Measurements from ENCODE around the gene SP110. TPM values are rescaled to one million over a fixed set of nuclear protein-coding genes. Genes with fewer than 3 reads are reported as not detected.

SP110 gene
- total and polyA plus RNA-seq, 3 donors from 2014 or later: 7.5 to 17.7 (median 15.3) TPM

DNA sequence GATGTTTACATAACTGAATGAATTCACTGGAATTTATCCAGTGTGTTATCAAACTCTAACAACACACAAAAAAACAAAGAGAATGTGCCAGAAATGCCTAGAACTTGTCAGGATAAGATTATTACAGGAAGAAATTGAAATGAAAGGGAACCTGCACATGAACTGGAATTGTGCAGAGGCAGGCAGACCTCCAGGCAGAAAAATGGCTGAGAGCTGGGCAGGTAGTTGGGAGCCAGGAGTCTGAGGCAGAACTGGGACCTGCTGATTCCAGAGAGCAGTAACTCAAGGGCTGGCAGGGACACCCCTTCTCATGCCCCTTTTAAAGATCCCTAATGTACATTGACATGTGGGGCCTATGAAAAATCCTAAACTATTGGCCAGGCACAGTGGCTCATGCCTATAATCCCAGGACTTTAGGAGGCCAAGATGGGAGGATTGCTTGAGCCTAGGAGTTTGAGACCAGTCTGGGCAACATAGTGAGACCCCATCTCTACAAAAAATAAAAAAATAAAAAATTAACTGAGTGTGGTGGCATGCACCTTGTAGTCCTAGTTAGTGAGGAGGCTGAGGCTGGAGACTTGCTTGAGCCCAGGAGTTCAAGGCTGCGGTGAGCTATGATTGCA, 674 bp upstream of the SP110 start:
- TF ChIP-seq, protein P1, sequence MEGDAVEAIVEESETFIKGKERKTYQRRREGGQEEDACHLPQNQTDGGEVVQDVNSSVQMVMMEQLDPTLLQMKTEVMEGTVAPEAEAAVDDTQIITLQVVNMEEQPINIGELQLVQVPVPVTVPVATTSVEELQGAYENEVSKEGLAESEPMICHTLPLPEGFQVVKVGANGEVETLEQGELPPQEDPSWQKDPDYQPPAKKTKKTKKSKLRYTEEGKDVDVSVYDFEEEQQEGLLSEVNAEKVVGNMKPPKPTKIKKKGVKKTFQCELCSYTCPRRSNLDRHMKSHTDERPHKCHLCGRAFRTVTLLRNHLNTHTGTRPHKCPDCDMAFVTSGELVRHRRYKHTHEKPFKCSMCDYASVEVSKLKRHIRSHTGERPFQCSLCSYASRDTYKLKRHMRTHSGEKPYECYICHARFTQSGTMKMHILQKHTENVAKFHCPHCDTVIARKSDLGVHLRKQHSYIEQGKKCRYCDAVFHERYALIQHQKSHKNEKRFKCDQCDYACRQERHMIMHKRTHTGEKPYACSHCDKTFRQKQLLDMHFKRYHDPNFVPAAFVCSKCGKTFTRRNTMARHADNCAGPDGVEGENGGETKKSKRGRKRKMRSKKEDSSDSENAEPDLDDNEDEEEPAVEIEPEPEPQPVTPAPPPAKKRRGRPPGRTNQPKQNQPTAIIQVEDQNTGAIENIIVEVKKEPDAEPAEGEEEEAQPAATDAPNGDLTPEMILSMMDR (IDR thresholded peaks at IDR 0.05): no peak
- TF ChIP-seq POLR2A (IDR thresholded peaks at IDR 0.05): no peak
- H3K4me1 ChIP-seq: no peaks in the 10 kb centered on the region
- DNase-seq: no peak
- H3K9me3 ChIP-seq: no peaks in the 10 kb centered on the region
- H3K4me3 ChIP-seq: peak overlapping the region; percentile 61 to 68
- no peaks in the 10 kb centered on the region for H3K27me3 ChIP-seq
- WGBS, 2 donors: 90 to 97% methylated on average over 1 of the region's 1 CpG
- H3K27ac ChIP-seq: peak overlapping the region; percentile 66 to 85
- intact Hi-C loops (cut with DNase I; ENCODE audit: low total_unique reads): no loop called here
- no peaks in the 10 kb centered on the region for H3K36me3 ChIP-seq (ENCODE audit: low read depth, missing control alignments)

DNA sequence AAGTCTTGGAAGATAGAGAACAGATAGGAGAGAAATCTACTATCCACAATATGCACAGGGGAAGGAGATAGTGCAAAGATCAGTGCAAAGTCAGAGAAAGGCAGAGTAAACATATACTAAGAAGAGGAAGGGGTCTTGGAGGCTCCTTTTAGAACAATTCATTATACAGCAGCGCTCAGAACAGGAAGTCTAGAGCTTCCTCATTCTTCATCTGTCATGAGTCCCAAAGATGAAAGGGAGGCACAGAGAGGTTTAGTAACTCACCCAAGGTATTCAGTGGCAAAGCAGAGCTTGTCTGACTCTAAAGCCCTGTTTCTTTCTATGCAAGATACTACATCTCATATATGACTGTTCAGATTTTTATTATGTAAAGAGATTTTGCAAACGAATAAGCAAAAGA, 1.4 kb downstream of the SP110 start:
- intact Hi-C loops (cut with DNase I; ENCODE audit: low total_unique reads): no loop called here
- H3K4me3 ChIP-seq: no peak overlapping the region

DNA sequence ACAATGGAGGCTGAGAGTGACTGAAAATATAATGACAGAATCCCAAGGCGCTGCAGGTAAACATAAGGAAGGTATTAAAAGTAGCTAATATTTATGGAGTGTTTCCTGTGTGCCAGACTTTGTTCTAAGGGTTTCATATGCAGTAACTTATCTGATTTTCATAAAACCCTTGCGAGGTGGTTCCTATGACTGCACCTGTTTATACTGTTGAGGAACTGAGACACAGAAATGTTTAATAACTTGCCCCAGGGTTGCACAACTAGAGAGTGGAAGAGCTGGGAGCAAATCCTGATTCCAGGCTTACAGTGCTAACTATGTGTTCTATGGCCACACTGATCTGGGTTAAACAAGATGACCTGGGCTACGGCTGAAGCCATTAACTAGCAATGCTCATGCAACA, 2.4 kb downstream of the SP110 start:
- H3K4me3 ChIP-seq: no peak overlapping the region
- no peaks in the 10 kb centered on the region for H3K27me3 ChIP-seq
- H3K4me1 ChIP-seq: no peaks in the 10 kb centered on the region
- H3K27ac ChIP-seq: no peak overlapping the region
- no peaks in the 10 kb centered on the region for H3K9me3 ChIP-seq
- no peak for DNase-seq
- 77 to 90% methylated on average over 3 of the region's 3 CpGs for WGBS, 2 donors
- intact Hi-C loops (cut with DNase I; ENCODE audit: low total_unique reads): no loop called here
- TF ChIP-seq, protein P1 (IDR thresholded peaks at IDR 0.05): no peak
- no peak for TF ChIP-seq POLR2A (IDR thresholded peaks at IDR 0.05)
- H3K36me3 ChIP-seq (ENCODE audit: low read depth, missing control alignments): no peaks in the 10 kb centered on the region

More for the DNA sequence above, 1.4 kb downstream of the SP110 start:
- no peak overlapping the region for H3K27ac ChIP-seq
- H3K36me3 ChIP-seq (ENCODE audit: low read depth, missing control alignments): no peaks in the 10 kb centered on the region
- no peaks in the 10 kb centered on the region for H3K4me1 ChIP-seq
- no peaks in the 10 kb centered on the region for H3K9me3 ChIP-seq
- no peak for DNase-seq
- 67 to 74% methylated on average over 2 of the region's 2 CpGs for WGBS, 2 donors
- H3K27me3 ChIP-seq: no peaks in the 10 kb centered on the region
- TF ChIP-seq, protein P1 (IDR thresholded peaks at IDR 0.05): no peak
- no peak for TF ChIP-seq POLR2A (IDR thresholded peaks at IDR 0.05)

DNA sequence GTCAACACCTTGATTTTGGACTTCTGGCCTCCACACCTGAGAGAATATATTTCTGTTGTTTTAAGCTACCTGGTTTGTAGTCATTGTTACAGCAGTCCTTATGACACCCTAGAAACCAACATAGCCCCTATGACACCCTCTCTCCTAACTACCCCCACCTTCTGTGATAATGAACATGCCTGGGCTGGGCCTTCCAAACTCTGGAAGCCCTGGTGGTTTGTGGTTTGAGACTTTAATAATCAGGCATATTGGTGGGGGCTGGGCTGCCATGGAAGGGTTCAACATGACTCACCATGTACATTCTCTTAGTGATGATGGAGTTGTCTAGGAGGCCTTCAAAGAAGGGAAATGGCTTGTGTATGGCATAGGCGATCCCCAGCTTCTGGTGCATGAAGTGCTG, 3.3 kb downstream of the SP110 start:
- Histone ChIP-seq H3K36me3 (ENCODE audit: low read depth, missing control alignments) (no peaks in the 10 kb centered on the region), H3K27ac (no peak overlapping the region), H3K27me3 (no peaks in the 10 kb centered on the region), H3K4me3 (no peak overlapping the region), H3K9me3 (no peaks in the 10 kb centered on the region), H3K4me1 (no peaks in the 10 kb centered on the region)
- TF ChIP-seq, protein P1 (IDR thresholded peaks at IDR 0.05): no peak
- TF ChIP-seq POLR2A (IDR thresholded peaks at IDR 0.05): no peak
- no peak for DNase-seq
- 88 to 96% methylated on average over 1 of the region's 1 CpG for WGBS, 2 donors
- intact Hi-C loops (cut with DNase I; ENCODE audit: low total_unique reads): no loop called here

DNA sequence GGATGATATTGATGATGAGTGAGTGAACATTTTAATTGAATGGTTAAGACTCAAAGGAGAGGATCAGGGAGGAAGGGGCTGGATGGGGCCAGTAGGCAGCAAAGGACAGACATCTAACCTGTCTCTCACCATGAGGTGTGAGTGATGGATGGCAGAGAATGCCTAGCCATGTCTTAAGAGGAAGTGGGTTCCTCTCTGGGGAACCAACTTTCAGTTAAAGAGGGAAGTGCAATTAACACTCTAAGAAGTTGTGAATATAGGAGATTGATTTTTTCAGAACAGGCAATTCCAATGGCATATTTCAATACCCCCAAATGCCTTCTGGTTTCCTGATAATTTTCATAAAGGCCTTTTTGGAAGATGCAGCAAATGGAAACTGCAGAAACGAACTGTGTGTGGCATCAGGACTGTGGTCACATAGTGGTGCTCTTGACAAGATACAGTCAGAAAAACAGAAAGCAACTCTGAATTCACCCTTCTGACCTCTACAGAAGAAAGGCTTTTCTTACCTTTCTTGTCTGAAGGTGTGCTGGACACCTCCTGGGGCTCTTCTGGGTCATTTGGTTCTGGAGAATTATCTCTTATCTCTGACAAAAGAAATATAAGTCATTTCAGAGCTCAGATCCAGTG, 10.2 kb downstream of the SP110 start:
- intact Hi-C loops (cut with DNase I; ENCODE audit: low total_unique reads): no loop called here
- Histone ChIP-seq H3K4me3 (no peak overlapping the region), H3K4me1 (no peaks in the 10 kb centered on the region), H3K9me3 (no peaks in the 10 kb centered on the region), H3K27me3 (no peaks in the 10 kb centered on the region), H3K36me3 (ENCODE audit: low read depth, missing control alignments) (no peaks in the 10 kb centered on the region), H3K27ac (no peak overlapping the region)
- DNase-seq: no peak
- no peak for TF ChIP-seq POLR2A (IDR thresholded peaks at IDR 0.05)
- TF ChIP-seq, protein P1 (IDR thresholded peaks at IDR 0.05): no peak
- WGBS, 2 donors: 89 to 96% methylated on average over 1 of the region's 1 CpG
